HepG2 (cell line): ENCODE measurements around the gene CRYBA2. TPM values are rescaled to one million over a fixed set of nuclear protein-coding genes. Genes with fewer than 3 reads are reported as not detected.

Source experiments
- HNF4A ChIP-seq: sonication (generic); formaldehyde crosslinking; IDR thresholded peaks from 2 replicates; pipeline ENCODE4 v1.4.0; 2020; ENCODE audit warnings: missing genetic modification reagents
- HNF4G ChIP-seq, 2 experiments: sonication (generic) in 1 of 2; formaldehyde crosslinking in 1 of 2; IDR thresholded peaks; 2 replicates each; pipeline versions ENCODE4 v1.4.0 to v1.6.1; 2011 to 2020; ENCODE audit warnings: borderline replicate concordance in 2 of 2, low read depth in 2 of 2, mild to moderate bottlenecking in 2 of 2, low read length in 1 of 2, missing genetic modification reagents in 1 of 2, moderate library complexity in 1 of 2
- IRF2 ChIP-seq: IDR thresholded peaks from 2 replicates; pipeline ENCODE4 v1.6.1; 2018; ENCODE audit warnings: missing genetic modification reagents, missing compliant biosample characterization
- KMT2B ChIP-seq: IDR thresholded peaks from 2 replicates; pipeline ENCODE4 v1.6.1; 2016; ENCODE audit warnings: missing genetic modification reagents, missing compliant biosample characterization
- MBNL3 ChIP-seq: fragments of 250-450 bp; sonication (Bioruptor Pico); conservative IDR thresholded peaks from 2 replicates; pipeline ENCODE4 v1.8.0; 2022; ENCODE audit warnings: mild to moderate bottlenecking, inconsistent platforms
- NRL ChIP-seq: sonication (generic); formaldehyde crosslinking; IDR thresholded peaks from 2 replicates; pipeline ENCODE4 v1.5.0; 2020; ENCODE audit warnings: missing genetic modification reagents, mild to moderate bottlenecking, moderate library complexity, borderline replicate concordance
- PHF21A ChIP-seq: sonication (generic); formaldehyde crosslinking; IDR thresholded peaks from 2 replicates; pipeline ENCODE4 v1.5.0; 2020; ENCODE audit warnings: mild to moderate bottlenecking, missing genetic modification reagents
- PHF5A ChIP-seq: IDR thresholded peaks from one replicate; pipeline ENCODE4 v1.6.1; 2018; ENCODE audit warnings: low read depth, missing genetic modification reagents; ENCODE audit not compliant: unreplicated experiment
- SNRNP70 ChIP-seq: fragments of 200-400 bp; formaldehyde crosslinking; IDR thresholded peaks from 2 replicates; pipeline ENCODE4 v1.6.1; 2017; ENCODE audit warnings: mild to moderate bottlenecking, low read depth, low read length, moderate library complexity
- SOX5 ChIP-seq: IDR thresholded peaks from 2 replicates; pipeline ENCODE4 v1.6.1; 2016; ENCODE audit warnings: borderline replicate concordance
- TCF7L2 ChIP-seq: IDR thresholded peaks from 2 replicates; pipeline ENCODE4 v1.6.1; 2011; ENCODE audit warnings: mild to moderate bottlenecking, low read depth, low read length, moderate library complexity
- TSC22D2 ChIP-seq: sonication (generic); formaldehyde crosslinking; IDR thresholded peaks from 2 replicates; pipeline ENCODE4 v1.5.1; 2020; ENCODE audit warnings: missing genetic modification reagents, mild to moderate bottlenecking, borderline replicate concordance
- ZMYM3 ChIP-seq: sonication (generic); formaldehyde crosslinking; IDR thresholded peaks from 2 replicates; pipeline ENCODE4 v1.5.1; 2020; ENCODE audit warnings: mild to moderate bottlenecking, missing genetic modification reagents
- ZNF430 ChIP-seq: sonication (generic); formaldehyde crosslinking; IDR thresholded peaks from 2 replicates; pipeline ENCODE4 v1.9.0; 2021; ENCODE audit warnings: mild to moderate bottlenecking, missing genetic modification reagents
- ZNF577 ChIP-seq: sonication (generic); formaldehyde crosslinking; IDR thresholded peaks from 2 replicates; pipeline ENCODE4 v1.4.0; 2020; ENCODE audit warnings: mild to moderate bottlenecking, low read depth, missing genetic modification reagents, borderline replicate concordance
- ZSCAN25 ChIP-seq: sonication (generic); formaldehyde crosslinking; IDR thresholded peaks from 2 replicates; pipeline ENCODE4 v1.8.0; 2022; ENCODE audit warnings: mild to moderate bottlenecking, missing genetic modification reagents
- polyA plus RNA-seq, 8 experiments: library from polyadenylated mRNA; depleted of rRNA in 3 of 8; stranded (reverse) in 7 of 8; unstranded in 1 of 8; fragments of >200 nt; fragmentation: Illumina TruSeq in 4 of 8; extraction: Trizol in 4 of 8; gene quantifications; 2 replicates each; pipeline versions ENCODE4 v1.2.1 to v1.2.3, GENCODE V29; 2011 to 2016; ENCODE audit warnings: low read depth in 4 of 8, missing spikeins in 1 of 8, mixed read lengths in 1 of 8; ENCODE audit not compliant: insufficient read depth in 1 of 8
- total RNA-seq, 5 experiments: library from RNA; depleted of rRNA; stranded (reverse); fragments of >200 nt; fragmentation: Illumina TruSeq; extraction: Trizol; gene quantifications; 2 replicates each; pipeline ENCODE4 v1.2.3, GENCODE V29; 2016; ENCODE audit warnings: low read depth in 1 of 5
- TF ChIP-seq, protein P1 (sequence below): sonication (generic); formaldehyde crosslinking; IDR thresholded peaks from 2 replicates; pipeline ENCODE4 v1.4.0; 2020; ENCODE audit warnings: mild to moderate bottlenecking, missing genetic modification reagents
- TF ChIP-seq, protein P2 (sequence below): IDR thresholded peaks from 2 replicates; pipeline ENCODE4 v1.6.1; 2016; ENCODE audit warnings: low read depth, borderline replicate concordance
- TF ChIP-seq, protein P3 (sequence below): sonication (generic); formaldehyde crosslinking; IDR thresholded peaks from 2 replicates; pipeline ENCODE4 v1.4.0; 2020; ENCODE audit warnings: low read depth, mild to moderate bottlenecking, missing genetic modification reagents
- TF ChIP-seq, protein P4 (sequence below): sonication (generic); formaldehyde crosslinking; IDR thresholded peaks from 2 replicates; pipeline ENCODE4 v1.4.0; 2020; ENCODE audit warnings: missing genetic modification reagents
- TF ChIP-seq, protein P5 (sequence below): sonication (generic); formaldehyde crosslinking; IDR thresholded peaks from 2 replicates; pipeline ENCODE4 v1.4.0; 2020; ENCODE audit warnings: missing genetic modification reagents

The CRYBA2 gene
- total and polyA plus RNA-seq, 2 of the 13 experiments (the other 11 are each of a cell fraction or from before 2014, with no cell fraction given) = not detected

DNA sequence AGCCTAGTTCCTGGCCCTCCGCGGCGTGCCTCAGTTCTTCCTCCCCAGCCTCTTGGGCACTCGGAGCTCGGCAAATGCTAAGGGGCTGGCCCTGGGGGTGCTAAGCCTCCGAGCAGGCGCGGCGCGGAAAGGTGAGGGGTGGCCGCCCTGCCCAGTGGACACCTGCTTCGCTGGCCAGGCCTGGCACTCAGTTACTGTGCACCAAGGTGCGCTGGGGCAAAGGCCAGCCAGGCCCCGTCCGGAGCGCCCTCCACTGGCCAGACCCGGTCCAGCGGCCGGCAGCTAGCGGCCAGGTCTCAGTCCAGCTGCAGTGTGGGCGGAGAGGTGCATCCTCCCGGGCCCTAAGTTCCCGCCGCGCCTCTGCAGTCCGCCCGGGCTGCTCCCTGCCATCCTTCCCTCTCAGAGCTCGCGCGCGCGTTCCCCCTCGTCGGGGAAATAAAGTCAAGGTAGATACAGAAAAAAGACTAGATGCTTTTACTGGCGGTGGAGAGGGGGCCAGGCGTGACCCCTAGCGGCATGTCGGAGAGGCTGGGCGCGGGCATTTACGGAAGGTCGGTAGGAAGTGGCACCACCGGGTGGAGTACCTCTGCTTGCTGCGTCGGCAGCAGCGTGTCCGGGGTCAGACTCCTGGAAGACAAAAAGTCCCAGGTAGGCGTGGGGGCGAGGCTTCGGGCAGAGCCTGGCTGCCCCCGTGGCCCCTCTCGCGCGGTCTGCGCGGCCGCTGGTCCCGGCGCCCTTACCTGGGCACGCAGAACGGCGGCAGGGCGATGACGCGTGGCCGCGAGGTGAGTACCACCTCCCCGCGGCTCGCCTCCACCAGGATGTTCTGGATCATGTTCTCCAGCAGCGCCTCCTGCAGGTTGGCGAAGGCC is 9.4 kb upstream of the CRYBA2 start (continued):
- TF ChIP-seq HNF4A (peak; percentile 66), MBNL3 (no peak), NRL (peak; percentile 28; the same call in 1 of the 2 replicates), PHF5A (no peak), HNF4G (IDR thresholded peaks at IDR 0.05; ENCODE audit: borderline replicate concordance, low read depth, low read length) (0 out of 2 replicates have a peak, but pooled peaks have one; percentile 8), HNF4G (CRISPR knock-in tag; IDR thresholded peaks at IDR 0.05; ENCODE audit: borderline replicate concordance, low read depth) (0 out of 2 replicates have a peak, but pooled peaks have one; percentile 33), TCF7L2 (no peak), PHF21A (CRISPR knock-in tag) (no peak), SOX5 (CRISPR knock-in tag) (no peak), IRF2 (0 out of 2 replicates have a peak, but pooled peaks have one; percentile 22), ZNF430 (CRISPR knock-in tag) (0 out of 2 replicates have a peak, but pooled peaks have one; percentile 7), ZSCAN25 (CRISPR knock-in tag) (no peak), SNRNP70 (no peak), ZMYM3 (CRISPR knock-in tag) (no peak), TSC22D2 (CRISPR knock-in tag) (no peak), KMT2B (CRISPR knock-in tag) (0 out of 2 replicates have a peak, but pooled peaks have one; percentile 14), ZNF577 (CRISPR knock-in tag) (0 out of 2 replicates have a peak, but pooled peaks have one; percentile 40)
- TF ChIP-seq, protein P1, sequence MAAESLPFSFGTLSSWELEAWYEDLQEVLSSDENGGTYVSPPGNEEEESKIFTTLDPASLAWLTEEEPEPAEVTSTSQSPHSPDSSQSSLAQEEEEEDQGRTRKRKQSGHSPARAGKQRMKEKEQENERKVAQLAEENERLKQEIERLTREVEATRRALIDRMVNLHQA (CRISPR knock-in tag) = no peak
- TF ChIP-seq, protein P2, sequence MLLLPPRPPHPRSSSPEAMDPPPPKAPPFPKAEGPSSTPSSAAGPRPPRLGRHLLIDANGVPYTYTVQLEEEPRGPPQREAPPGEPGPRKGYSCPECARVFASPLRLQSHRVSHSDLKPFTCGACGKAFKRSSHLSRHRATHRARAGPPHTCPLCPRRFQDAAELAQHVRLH (CRISPR knock-in tag) = 0 out of 2 replicates have a peak, but pooled peaks have one; percentile 23
- TF ChIP-seq, protein P3, sequence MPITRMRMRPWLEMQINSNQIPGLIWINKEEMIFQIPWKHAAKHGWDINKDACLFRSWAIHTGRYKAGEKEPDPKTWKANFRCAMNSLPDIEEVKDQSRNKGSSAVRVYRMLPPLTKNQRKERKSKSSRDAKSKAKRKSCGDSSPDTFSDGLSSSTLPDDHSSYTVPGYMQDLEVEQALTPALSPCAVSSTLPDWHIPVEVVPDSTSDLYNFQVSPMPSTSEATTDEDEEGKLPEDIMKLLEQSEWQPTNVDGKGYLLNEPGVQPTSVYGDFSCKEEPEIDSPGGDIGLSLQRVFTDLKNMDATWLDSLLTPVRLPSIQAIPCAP = 0 out of 2 replicates have a peak, but pooled peaks have one; percentile 62
- TF ChIP-seq, protein P4, sequence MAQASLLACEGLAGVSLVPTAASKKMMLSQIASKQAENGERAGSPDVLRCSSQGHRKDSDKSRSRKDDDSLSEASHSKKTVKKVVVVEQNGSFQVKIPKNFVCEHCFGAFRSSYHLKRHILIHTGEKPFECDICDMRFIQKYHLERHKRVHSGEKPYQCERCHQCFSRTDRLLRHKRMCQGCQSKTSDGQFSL (CRISPR knock-in tag) = no peak
- TF ChIP-seq, protein P5, sequence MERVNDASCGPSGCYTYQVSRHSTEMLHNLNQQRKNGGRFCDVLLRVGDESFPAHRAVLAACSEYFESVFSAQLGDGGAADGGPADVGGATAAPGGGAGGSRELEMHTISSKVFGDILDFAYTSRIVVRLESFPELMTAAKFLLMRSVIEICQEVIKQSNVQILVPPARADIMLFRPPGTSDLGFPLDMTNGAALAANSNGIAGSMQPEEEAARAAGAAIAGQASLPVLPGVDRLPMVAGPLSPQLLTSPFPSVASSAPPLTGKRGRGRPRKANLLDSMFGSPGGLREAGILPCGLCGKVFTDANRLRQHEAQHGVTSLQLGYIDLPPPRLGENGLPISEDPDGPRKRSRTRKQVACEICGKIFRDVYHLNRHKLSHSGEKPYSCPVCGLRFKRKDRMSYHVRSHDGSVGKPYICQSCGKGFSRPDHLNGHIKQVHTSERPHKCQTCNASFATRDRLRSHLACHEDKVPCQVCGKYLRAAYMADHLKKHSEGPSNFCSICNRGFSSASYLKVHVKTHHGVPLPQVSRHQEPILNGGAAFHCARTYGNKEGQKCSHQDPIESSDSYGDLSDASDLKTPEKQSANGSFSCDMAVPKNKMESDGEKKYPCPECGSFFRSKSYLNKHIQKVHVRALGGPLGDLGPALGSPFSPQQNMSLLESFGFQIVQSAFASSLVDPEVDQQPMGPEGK (CRISPR knock-in tag) = peak; percentile 83; the same call in 1 of the 2 replicates
